Measurements from ENCODE around the gene SLC2A10.

SLC2A10 gene

DNA sequence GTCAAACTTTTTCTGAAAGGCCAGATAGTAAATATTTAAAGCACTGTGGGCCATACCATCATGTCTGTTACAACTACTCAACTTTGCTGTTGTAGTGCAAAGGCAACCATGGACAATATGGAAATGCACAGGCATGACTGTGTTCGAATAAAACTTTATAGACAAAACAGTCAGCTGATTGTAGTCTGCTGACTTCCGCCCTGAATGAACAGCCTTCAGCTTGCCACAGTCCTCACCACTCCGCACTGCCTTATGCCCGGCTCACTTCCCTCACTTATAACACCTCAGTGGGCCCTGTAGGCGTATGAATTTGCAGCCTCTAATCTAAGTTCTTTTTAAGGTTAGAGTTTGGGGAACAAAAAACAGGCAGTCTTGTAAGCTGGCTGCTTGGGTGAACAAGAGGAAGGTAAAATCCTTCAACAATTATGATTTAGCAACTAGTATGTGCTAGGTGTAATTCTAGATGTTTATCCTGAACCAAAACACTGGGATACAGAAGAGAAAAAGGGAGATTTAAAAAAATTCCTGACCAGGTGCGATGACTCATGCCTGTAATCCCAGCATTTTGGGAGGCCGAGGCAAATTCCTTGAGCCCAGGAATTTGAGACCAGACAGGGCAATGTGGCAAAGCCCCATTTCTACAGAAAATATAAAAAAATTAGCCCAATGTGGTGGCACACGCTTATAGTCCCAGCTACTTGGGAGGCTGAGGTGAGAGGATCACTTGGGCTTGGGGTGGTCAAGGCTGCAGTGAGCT, 6.8 kb upstream of the SLC2A10 start:
- Histone ChIP-seq H3K27ac (ENCODE audit: insufficient read depth, low read length, poor library complexity, severe bottlenecking) (no peak overlapping the region), H3K9me3 (ENCODE audit: control insufficient read depth, low read length) (no peaks in the 10 kb centered on the region), H3K27me3 (replicated peaks; ENCODE audit: control insufficient read depth, insufficient read depth, low read length, poor library complexity, severe bottlenecking) (peaks cover 5% of the 10 kb centered on the region), H3K4me1 (ENCODE audit: control insufficient read depth, insufficient read depth, low read length, poor library complexity, severe bottlenecking) (no peaks in the 10 kb centered on the region), H3K4me3 (ENCODE audit: insufficient read depth, low read depth, low read length, poor library complexity, severe bottlenecking) (no peak overlapping the region), H3K36me3 (ENCODE audit: control insufficient read depth, insufficient read depth, low read length) (no peaks in the 10 kb centered on the region)
- no peak for DNase-seq

DNA sequence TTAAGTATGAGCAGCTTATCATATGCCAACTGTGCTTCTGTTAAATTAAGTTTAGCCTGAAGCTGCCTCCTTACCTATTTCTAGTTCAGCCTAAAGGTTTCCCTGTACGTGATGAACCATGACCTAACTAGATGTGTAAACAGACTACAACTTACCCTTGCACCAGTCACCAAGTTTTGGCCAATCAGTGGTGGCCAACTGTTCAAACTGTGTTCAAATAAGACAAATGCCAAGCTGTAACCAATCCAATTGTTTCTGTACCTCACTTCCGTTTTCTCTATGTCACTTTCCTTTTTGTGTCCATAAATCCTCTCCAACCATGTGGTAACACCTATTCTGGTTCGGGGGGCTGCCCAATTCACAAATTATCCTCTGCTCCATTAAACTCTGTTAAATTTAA, 6.0 kb upstream of the SLC2A10 start:
- no peaks in the 10 kb centered on the region for H3K36me3 ChIP-seq (ENCODE audit: control insufficient read depth, insufficient read depth, low read length)
- no peak overlapping the region for H3K27ac ChIP-seq (ENCODE audit: insufficient read depth, low read length, poor library complexity, severe bottlenecking)
- H3K27me3 ChIP-seq (replicated peaks; ENCODE audit: control insufficient read depth, insufficient read depth, low read length, poor library complexity, severe bottlenecking) = peaks cover 5% of the 10 kb centered on the region
- DNase-seq = no peak
- H3K4me3 ChIP-seq (ENCODE audit: insufficient read depth, low read depth, low read length, poor library complexity, severe bottlenecking) = no peak overlapping the region
- H3K9me3 ChIP-seq (ENCODE audit: control insufficient read depth, low read length) = no peaks in the 10 kb centered on the region
- H3K4me1 ChIP-seq (ENCODE audit: control insufficient read depth, insufficient read depth, low read length, poor library complexity, severe bottlenecking) = no peaks in the 10 kb centered on the region

DNA sequence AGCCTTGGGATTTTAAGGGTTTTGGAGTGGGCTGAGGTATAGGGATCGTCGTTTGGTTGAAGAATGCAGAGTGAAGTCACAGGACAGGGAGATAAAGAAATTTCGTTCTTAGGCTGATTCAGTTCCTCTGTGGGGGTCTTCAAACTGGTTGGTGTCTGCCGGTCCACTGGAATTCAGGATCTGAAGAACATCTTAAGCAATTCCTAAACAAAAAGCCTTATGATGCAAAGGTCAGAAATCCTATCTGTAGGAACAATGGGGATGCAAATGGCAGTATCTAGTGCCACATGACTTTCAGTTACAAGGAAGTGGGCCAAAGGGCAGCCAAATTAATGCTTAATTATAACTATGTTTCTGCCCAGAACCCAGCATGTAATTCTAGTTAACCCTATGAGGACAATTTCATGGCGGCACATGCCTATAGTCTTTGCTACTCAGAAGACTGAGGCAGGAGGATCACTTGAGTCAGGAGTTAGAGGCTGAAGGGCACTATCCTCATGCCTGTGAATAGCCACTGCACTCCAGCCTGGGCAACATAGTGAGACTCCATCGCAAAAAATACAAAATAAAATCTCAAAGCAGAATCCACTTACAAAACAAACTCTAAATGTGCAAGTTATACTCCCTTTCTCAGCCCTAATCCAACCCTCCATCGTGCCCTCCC, 4.6 kb upstream of the SLC2A10 start:
- no peaks in the 10 kb centered on the region for H3K9me3 ChIP-seq (ENCODE audit: control insufficient read depth, low read length)
- DNase-seq = no peak
- H3K36me3 ChIP-seq (ENCODE audit: control insufficient read depth, insufficient read depth, low read length) = no peaks in the 10 kb centered on the region
- peaks cover 2% of the 10 kb centered on the region for H3K4me1 ChIP-seq (ENCODE audit: control insufficient read depth, insufficient read depth, low read length, poor library complexity, severe bottlenecking)
- H3K27ac ChIP-seq (ENCODE audit: insufficient read depth, low read length, poor library complexity, severe bottlenecking) = no peak overlapping the region
- H3K27me3 ChIP-seq (replicated peaks; ENCODE audit: control insufficient read depth, insufficient read depth, low read length, poor library complexity, severe bottlenecking) = peaks cover 9% of the 10 kb centered on the region
- no peak overlapping the region for H3K4me3 ChIP-seq (ENCODE audit: insufficient read depth, low read depth, low read length, poor library complexity, severe bottlenecking)

DNA sequence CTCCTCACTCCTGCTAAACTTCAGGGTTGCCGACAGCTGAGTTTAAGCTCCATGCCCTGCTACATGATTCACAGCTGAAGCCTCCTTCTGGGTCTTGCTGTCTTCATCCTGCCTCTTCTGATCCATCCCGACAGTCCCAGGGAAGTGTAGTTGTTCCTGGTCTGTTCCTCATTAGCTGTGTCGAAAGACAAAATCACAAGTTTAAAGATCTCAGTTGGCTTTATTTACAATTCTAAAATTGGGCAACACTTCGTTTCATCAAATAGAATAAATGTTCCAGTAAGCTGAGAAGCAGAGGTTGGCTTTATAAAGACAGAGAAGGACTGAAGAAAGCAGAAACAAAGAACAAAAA, 4.1 kb upstream of the SLC2A10 start:
- Histone ChIP-seq H3K9me3 (ENCODE audit: control insufficient read depth, low read length) (no peaks in the 10 kb centered on the region), H3K27me3 (replicated peaks; ENCODE audit: control insufficient read depth, insufficient read depth, low read length, poor library complexity, severe bottlenecking) (peaks cover 14% of the 10 kb centered on the region), H3K4me1 (ENCODE audit: control insufficient read depth, insufficient read depth, low read length, poor library complexity, severe bottlenecking) (peaks cover 6% of the 10 kb centered on the region), H3K36me3 (ENCODE audit: control insufficient read depth, insufficient read depth, low read length) (no peaks in the 10 kb centered on the region), H3K27ac (ENCODE audit: insufficient read depth, low read length, poor library complexity, severe bottlenecking) (no peak overlapping the region), H3K4me3 (ENCODE audit: insufficient read depth, low read depth, low read length, poor library complexity, severe bottlenecking) (no peak overlapping the region)
- no peak for DNase-seq

DNA sequence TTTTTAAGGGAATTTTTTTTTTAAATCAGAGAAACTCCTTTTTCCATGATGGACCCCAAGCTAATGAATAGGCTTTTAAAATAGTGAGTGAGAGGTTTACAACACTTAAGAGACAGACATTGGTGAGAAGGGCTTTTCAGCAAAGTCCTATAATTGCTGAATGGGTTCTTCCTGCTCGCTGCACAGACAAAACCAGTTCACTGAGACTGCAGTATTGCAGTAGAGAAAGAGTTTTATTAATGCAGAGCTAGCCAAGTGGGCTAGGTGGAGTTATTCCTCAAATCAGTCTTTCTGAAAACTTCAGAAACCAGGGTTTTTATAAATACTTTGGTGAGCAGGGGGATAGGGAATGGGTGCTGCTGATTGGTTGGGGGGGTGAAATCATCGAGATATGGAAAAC, 3.2 kb upstream of the SLC2A10 start:
- Histone ChIP-seq H3K27me3 (replicated peaks; ENCODE audit: control insufficient read depth, insufficient read depth, low read length, poor library complexity, severe bottlenecking) (peaks cover 14% of the 10 kb centered on the region), H3K36me3 (ENCODE audit: control insufficient read depth, insufficient read depth, low read length) (no peaks in the 10 kb centered on the region), H3K4me3 (ENCODE audit: insufficient read depth, low read depth, low read length, poor library complexity, severe bottlenecking) (no peak overlapping the region), H3K27ac (ENCODE audit: insufficient read depth, low read length, poor library complexity, severe bottlenecking) (no peak overlapping the region), H3K4me1 (ENCODE audit: control insufficient read depth, insufficient read depth, low read length, poor library complexity, severe bottlenecking) (peaks cover 6% of the 10 kb centered on the region), H3K9me3 (ENCODE audit: control insufficient read depth, low read length) (no peaks in the 10 kb centered on the region)
- no peak for DNase-seq

DNA sequence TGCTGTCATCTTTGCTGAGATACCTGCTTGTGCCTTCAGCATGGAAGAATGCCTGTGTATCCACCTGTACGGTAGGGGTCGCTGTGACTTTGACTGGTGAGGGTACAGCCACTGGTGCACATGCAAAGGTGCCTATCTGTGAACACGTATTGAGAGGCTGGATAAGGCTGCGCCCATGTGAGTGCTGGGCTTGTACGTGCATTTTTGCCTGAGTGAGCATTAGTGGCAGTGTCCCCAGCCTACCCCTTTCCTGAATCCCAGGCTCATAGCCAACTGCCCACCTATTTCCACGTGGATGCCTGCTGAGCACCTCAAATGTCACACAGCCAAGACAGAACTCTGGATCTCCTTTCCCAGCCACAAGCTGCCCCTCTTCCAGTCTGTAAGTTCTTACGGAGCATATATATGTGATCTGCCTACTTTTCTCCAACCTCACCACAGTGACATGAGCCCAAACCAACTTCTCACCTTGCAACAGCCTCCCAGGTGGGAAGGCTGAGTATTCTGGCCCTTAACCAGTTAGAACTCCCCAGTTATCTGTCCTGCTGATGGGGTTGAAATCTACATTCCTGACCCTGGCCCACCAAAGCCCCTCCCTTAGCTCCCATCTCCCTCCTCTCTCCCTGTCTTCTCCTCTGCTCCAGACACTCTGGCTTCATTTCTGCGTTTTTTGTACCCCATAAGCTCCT, 1.1 kb upstream of the SLC2A10 start:
- Histone ChIP-seq H3K4me1 (ENCODE audit: control insufficient read depth, insufficient read depth, low read length, poor library complexity, severe bottlenecking) (peaks cover 6% of the 10 kb centered on the region), H3K27me3 (replicated peaks; ENCODE audit: control insufficient read depth, insufficient read depth, low read length, poor library complexity, severe bottlenecking) (peaks cover 14% of the 10 kb centered on the region), H3K36me3 (ENCODE audit: control insufficient read depth, insufficient read depth, low read length) (no peaks in the 10 kb centered on the region), H3K9me3 (ENCODE audit: control insufficient read depth, low read length) (no peaks in the 10 kb centered on the region), H3K4me3 (ENCODE audit: insufficient read depth, low read depth, low read length, poor library complexity, severe bottlenecking) (no peak overlapping the region), H3K27ac (ENCODE audit: insufficient read depth, low read length, poor library complexity, severe bottlenecking) (no peak overlapping the region)
- no peak for DNase-seq

DNA sequence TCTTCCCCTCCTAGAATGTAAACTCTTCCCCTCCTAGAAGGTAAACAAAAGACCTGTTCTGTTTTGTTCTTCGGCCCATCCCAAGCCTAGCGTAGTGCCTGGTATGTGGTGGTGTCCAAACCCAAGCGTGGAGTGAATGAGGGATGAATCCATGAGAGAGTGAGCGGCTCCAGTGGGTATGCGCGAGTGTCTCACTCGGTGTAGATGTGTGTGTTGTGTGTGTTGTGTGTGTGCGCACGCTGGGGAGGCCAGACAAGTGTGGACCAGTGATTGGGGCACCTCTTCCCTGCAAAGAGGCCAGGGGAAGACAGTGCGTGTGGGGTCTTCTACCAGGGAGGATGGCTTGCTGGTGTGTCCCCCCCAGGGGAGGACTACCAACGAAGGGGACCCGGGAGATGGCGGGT, 392 bp upstream of the SLC2A10 start:
- Histone ChIP-seq H3K4me3 (ENCODE audit: insufficient read depth, low read depth, low read length, poor library complexity, severe bottlenecking) (no peak overlapping the region), H3K27me3 (replicated peaks; ENCODE audit: control insufficient read depth, insufficient read depth, low read length, poor library complexity, severe bottlenecking) (peaks cover 14% of the 10 kb centered on the region), H3K9me3 (ENCODE audit: control insufficient read depth, low read length) (no peaks in the 10 kb centered on the region), H3K36me3 (ENCODE audit: control insufficient read depth, insufficient read depth, low read length) (no peaks in the 10 kb centered on the region), H3K27ac (ENCODE audit: insufficient read depth, low read length, poor library complexity, severe bottlenecking) (no peak overlapping the region), H3K4me1 (ENCODE audit: control insufficient read depth, insufficient read depth, low read length, poor library complexity, severe bottlenecking) (peaks cover 6% of the 10 kb centered on the region)
- DNase-seq = no peak

DNA sequence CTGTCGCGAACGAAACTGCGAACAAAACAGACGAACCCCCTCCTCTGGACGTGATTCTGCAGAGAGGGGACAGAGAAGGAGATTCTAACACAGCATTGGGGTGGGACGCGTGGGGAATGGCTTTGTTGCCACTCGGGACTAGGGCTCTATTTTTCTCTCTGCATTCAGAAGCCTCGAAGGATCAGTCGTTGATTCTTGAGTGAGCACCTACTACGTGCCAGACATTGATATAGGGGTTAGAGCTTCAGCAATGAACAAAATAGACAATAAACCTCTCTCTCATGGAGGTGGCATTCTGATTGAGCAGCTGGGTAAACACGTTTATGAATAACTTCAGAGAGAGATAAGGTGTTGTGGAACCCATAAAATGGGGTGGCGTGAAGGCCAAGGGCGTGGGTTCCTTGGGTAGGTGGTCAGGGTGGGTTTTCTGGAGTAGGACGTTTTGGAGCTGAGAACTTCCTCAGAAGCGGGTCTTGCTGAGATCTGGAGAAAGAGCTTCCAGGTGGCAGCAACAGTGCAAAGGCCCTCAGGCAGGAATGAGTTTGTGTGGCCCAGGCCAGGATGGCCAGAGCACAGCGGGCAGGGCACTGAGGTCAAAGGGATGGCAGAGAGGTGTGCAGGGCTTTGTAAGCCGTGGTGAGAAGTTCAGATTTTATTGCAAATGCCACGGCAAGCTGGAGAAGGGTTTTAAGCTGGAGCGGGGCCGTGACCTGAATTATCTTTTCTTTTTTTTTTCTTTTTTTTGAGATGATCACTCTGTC, 884 bp downstream of the SLC2A10 start:
- H3K9me3 ChIP-seq (ENCODE audit: control insufficient read depth, low read length) = no peaks in the 10 kb centered on the region
- H3K27ac ChIP-seq (ENCODE audit: insufficient read depth, low read length, poor library complexity, severe bottlenecking) = no peak overlapping the region
- peaks cover 6% of the 10 kb centered on the region for H3K4me1 ChIP-seq (ENCODE audit: control insufficient read depth, insufficient read depth, low read length, poor library complexity, severe bottlenecking)
- H3K36me3 ChIP-seq (ENCODE audit: control insufficient read depth, insufficient read depth, low read length) = no peaks in the 10 kb centered on the region
- H3K4me3 ChIP-seq (ENCODE audit: insufficient read depth, low read depth, low read length, poor library complexity, severe bottlenecking) = no peak overlapping the region
- H3K27me3 ChIP-seq (replicated peaks; ENCODE audit: control insufficient read depth, insufficient read depth, low read length, poor library complexity, severe bottlenecking) = peaks cover 14% of the 10 kb centered on the region
- DNase-seq = no peak

DNA sequence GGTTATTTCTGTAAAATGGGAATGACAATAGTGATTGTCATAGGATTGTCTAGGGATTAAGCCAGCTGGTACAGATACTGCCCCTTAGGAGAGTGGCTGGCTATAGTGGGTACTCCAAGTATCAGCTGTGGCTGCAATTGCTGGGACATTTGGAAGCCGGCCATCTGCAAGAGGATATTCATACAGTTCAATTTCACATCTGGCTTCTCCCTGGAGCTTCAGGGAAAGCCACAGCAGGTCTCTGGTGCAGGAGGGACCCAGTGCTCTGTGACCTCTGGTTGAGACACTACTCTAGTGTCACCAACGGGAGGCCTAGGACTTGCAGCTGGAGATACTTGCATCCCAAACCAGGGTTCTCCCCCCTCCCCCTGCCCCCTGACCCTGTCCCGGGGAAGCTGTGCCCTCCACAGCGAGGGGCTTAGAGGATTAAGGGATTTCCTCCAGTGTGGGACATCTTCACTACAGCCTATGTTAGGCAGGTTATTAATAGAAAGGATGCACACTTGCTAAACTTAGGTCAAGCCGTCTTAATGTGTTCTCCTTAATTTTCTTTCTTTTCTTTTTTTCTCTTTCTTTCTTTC, 2.7 kb downstream of the SLC2A10 start:
- Histone ChIP-seq H3K27me3 (replicated peaks; ENCODE audit: control insufficient read depth, insufficient read depth, low read length, poor library complexity, severe bottlenecking) (peaks cover 12% of the 10 kb centered on the region), H3K4me1 (ENCODE audit: control insufficient read depth, insufficient read depth, low read length, poor library complexity, severe bottlenecking) (peaks cover 6% of the 10 kb centered on the region), H3K9me3 (ENCODE audit: control insufficient read depth, low read length) (no peaks in the 10 kb centered on the region), H3K4me3 (ENCODE audit: insufficient read depth, low read depth, low read length, poor library complexity, severe bottlenecking) (no peak overlapping the region), H3K36me3 (ENCODE audit: control insufficient read depth, insufficient read depth, low read length) (no peaks in the 10 kb centered on the region), H3K27ac (ENCODE audit: insufficient read depth, low read length, poor library complexity, severe bottlenecking) (no peak overlapping the region)
- DNase-seq = no peak
